Measurements from ENCODE around the gene EPHA2.
A peak's percentile ranks its signal among the peaks of the same experiment; 100 is the strongest.
"Not testable (repeated sequence)": the region's sequence is repeated elsewhere in the genome, so short reads cannot be mapped to it uniquely, and the experiment has no call there.

The EPHA2 gene

GRCh38 chr1:16172218-16172830 lies 16.5 kb upstream of the EPHA2 start:
- no peak for TF ChIP-seq CTCF (IDR thresholded peaks at IDR 0.05)
- no peak for DNase-seq (ENCODE audit: low spot score)

GRCh38 chr1:16171314-16172151 lies 15.7 kb upstream of the EPHA2 start:
- no peak for TF ChIP-seq CTCF (IDR thresholded peaks at IDR 0.05)
- no peak overlapping the region for H3K4me3 ChIP-seq
- H3K27ac ChIP-seq = no peak overlapping the region
- DNase-seq (ENCODE audit: low spot score) = no peak

More at GRCh38 chr1:16172218-16172830, 16.5 kb upstream of the EPHA2 start:
- H3K4me3 ChIP-seq = no peak overlapping the region
- H3K27ac ChIP-seq = no peak overlapping the region

GRCh38 chr1:16170283-16170673 lies 14.4 kb upstream of the EPHA2 start:
- no peak for DNase-seq (ENCODE audit: low spot score)
- TF ChIP-seq CTCF (IDR thresholded peaks at IDR 0.05) = no peak
- Histone ChIP-seq H3K27ac (no peak overlapping the region), H3K4me3 (no peak overlapping the region)

GRCh38 chr1:16168622-16169360 lies 12.9 kb upstream of the EPHA2 start:
- DNase-seq (ENCODE audit: low spot score) = no peak
- TF ChIP-seq CTCF (IDR thresholded peaks at IDR 0.05) = no peak
- no peak overlapping the region for H3K27ac ChIP-seq

GRCh38 chr1:16168144-16168495 lies 12.3 kb upstream of the EPHA2 start:
- DNase-seq (ENCODE audit: low spot score); H3K27ac ChIP-seq: not testable (repeated sequence)
- H3K4me3 ChIP-seq = peak overlapping the region; percentile 74

More at GRCh38 chr1:16168622-16169360, 12.9 kb upstream of the EPHA2 start:
- no peak overlapping the region for H3K4me3 ChIP-seq

- Histone ChIP-seq H3K27ac (no peak overlapping the region), H3K4me3 (peak overlapping the region; percentile 74)
- TF ChIP-seq CTCF (IDR thresholded peaks at IDR 0.05) = no peak
- no peak for DNase-seq (ENCODE audit: low spot score)
These were observed 11.7 kb upstream of the EPHA2 start for GRCh38 chr1:16167331-16168143.

- Histone ChIP-seq H3K27ac (no peak overlapping the region), H3K4me3 (no peak overlapping the region)
- no peak for DNase-seq (ENCODE audit: low spot score)
- TF ChIP-seq CTCF (IDR thresholded peaks at IDR 0.05) = no peak
These were observed 10.2 kb upstream of the EPHA2 start for GRCh38 chr1:16166117-16166516.

Data from coronary artery (tissue), 2 donors.